ENCODE results near the gene ANXA8.

ANXA8 gene

DNA sequence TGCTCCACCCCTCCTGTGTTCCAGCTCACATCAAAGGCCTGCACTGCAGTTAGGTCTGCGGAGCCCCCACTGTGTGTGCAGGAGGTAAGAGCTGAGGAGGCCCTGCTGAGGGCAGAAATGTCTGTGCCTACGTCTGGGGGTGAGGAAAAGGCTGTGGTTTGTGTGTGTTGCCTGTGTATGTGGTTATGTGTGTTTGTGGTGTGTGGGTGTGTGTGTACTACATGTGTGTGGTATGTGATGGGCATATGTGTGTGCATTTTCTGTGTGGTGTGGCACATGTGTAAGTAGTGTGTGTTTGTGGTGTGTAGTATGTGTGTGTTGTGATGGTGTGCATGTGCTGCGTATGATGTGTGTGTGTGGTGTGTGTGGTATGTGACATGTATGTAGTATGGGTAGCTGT lies 36.2 kb downstream of the ANXA8 start:
- TF ChIP-seq, protein P1, sequence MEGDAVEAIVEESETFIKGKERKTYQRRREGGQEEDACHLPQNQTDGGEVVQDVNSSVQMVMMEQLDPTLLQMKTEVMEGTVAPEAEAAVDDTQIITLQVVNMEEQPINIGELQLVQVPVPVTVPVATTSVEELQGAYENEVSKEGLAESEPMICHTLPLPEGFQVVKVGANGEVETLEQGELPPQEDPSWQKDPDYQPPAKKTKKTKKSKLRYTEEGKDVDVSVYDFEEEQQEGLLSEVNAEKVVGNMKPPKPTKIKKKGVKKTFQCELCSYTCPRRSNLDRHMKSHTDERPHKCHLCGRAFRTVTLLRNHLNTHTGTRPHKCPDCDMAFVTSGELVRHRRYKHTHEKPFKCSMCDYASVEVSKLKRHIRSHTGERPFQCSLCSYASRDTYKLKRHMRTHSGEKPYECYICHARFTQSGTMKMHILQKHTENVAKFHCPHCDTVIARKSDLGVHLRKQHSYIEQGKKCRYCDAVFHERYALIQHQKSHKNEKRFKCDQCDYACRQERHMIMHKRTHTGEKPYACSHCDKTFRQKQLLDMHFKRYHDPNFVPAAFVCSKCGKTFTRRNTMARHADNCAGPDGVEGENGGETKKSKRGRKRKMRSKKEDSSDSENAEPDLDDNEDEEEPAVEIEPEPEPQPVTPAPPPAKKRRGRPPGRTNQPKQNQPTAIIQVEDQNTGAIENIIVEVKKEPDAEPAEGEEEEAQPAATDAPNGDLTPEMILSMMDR (IDR thresholded peaks at IDR 0.05; ENCODE audit: low read depth, low read length, missing control alignments): no peak
- no peak for DNase-seq (ENCODE audit: extremely low read depth, low read depth)
- no peak overlapping the region for H3K4me3 ChIP-seq (replicated peaks; ENCODE audit: low read depth, low read length)

DNA sequence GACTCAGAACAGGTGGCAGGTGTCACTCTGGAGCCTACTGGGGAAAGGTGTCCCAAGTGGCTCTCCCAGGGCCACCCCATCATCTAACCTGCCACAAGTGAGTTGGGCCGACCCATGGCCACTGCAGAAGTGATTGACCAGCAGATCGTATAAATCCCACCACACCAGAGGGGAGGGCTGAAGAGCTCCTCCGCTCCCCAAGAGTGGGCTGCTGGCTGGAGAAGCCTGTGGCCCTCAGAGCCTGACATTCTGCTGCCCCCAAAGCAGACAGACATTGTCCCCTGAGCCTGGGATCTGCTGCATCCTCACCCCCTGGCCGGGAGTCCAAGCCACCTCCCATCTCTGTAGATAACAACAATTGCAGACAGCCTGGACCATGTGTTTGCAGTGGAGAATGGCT lies 36.7 kb downstream of the ANXA8 start:
- TF ChIP-seq, protein P1 (IDR thresholded peaks at IDR 0.05; ENCODE audit: low read depth, low read length, missing control alignments): no peak
- H3K4me3 ChIP-seq (replicated peaks; ENCODE audit: low read depth, low read length): no peak overlapping the region
- DNase-seq (ENCODE audit: extremely low read depth, low read depth): no peak

DNA sequence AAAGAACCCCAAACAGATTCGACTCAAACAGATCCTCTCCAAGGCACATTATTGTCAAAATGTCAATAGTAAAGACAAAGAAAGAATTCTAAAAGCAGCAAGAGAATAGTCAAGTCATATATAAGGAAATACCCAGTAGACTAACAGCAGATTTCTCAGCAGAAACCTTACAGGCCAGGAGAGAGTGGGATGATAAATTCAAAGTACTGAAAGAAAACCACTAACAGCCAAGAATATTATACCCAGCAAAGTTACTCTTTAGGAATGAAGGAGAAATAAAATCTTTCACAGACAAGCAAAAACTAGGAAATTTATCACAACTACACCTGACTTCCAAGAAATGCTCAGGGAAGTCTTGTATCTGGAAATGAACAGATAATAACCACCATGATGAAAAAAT lies 38.2 kb downstream of the ANXA8 start:
- TF ChIP-seq, protein P1 (IDR thresholded peaks at IDR 0.05; ENCODE audit: low read depth, low read length, missing control alignments): no peak
- no peak for DNase-seq (ENCODE audit: extremely low read depth, low read depth)
- no peak overlapping the region for H3K4me3 ChIP-seq (replicated peaks; ENCODE audit: low read depth, low read length)

DNA sequence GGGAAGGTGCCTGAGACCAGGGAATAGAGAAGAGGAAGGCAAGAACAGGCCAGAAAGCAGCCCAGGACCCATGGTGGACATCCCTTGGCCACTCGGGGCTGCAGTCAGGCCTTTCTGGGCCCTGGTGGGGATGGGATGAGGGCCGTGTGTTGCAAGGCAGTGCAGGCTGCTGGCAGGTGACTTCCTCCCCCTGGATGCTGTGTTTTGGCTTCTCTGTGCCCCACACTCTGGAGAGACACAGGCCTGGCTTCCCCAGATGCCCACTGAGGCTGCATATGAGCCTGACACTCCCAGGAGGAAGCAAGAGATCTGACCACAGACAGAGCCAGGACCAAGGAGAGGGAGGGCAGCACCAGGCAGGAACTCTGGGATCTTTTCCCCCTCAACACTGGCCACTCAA lies 39.9 kb downstream of the ANXA8 start:
- TF ChIP-seq, protein P1 (IDR thresholded peaks at IDR 0.05; ENCODE audit: low read depth, low read length, missing control alignments): no peak
- DNase-seq (ENCODE audit: extremely low read depth, low read depth): no peak
- no peak overlapping the region for H3K4me3 ChIP-seq (replicated peaks; ENCODE audit: low read depth, low read length)

DNA sequence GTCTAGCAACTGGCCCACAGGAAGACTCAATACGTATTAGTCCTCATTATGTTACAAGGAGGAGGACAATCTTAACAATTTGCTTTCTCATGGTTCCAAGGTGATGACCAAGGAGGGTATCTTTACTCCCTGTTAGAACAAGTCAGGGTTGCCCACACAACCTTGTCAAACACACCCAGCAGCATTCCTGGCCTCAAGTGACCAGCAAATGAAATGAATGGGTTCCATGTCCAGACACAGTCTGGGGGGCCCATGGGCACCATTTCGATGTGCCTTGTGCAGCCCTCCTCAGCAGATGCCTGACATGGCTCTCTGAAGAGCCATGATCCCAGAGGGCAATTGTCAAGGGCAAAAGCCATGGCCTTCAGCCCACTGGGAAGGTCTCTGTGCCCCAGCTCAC lies 40.8 kb downstream of the ANXA8 start:
- H3K4me3 ChIP-seq (replicated peaks; ENCODE audit: low read depth, low read length): no peak overlapping the region
- TF ChIP-seq, protein P1 (IDR thresholded peaks at IDR 0.05; ENCODE audit: low read depth, low read length, missing control alignments): no peak
- DNase-seq (ENCODE audit: extremely low read depth, low read depth): no peak

DNA sequence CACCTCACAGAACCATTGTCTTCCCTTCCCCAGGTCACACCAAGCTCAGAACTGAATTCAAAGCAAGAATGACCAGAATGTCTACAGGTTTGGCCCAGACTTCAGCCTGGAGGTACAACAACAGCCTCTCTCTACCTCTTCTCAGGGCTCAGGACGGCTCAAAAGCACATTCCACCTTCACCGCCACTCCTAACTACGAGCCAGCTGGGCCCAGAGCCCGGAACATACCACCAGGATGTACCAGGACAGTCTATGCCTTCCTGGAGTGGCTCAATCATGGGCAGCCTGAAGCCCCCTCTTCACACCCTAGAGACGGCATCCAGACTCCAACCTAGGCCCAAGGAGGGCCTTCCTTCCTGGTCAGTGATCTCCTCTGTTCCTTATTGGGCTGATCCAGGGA lies 41.6 kb downstream of the ANXA8 start:
- DNase-seq (ENCODE audit: extremely low read depth, low read depth): no peak
- TF ChIP-seq, protein P1 (IDR thresholded peaks at IDR 0.05; ENCODE audit: low read depth, low read length, missing control alignments): no peak
- no peak overlapping the region for H3K4me3 ChIP-seq (replicated peaks; ENCODE audit: low read depth, low read length)

DNA sequence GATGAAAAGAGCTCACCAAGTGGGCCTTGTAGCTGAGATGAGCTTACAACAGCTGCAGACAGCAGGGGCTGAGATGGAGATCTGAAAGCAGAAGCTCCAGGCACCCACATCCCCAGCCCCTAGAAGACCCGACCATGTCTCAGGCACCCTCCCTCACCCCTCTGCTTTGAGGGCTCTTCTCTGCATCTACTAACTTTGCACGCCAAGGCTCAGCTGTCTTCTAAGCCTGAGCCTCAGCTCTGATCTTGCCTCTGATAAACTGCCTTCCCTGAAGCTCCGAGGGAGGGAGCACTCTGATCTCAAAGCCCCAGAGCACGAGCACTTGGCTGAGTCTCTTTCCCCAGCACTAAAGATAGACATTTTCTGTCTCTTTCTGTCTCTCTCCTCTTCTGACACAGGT lies 42.0 kb downstream of the ANXA8 start:
- TF ChIP-seq, protein P1 (IDR thresholded peaks at IDR 0.05; ENCODE audit: low read depth, low read length, missing control alignments): no peak
- DNase-seq (ENCODE audit: extremely low read depth, low read depth): no peak
- H3K4me3 ChIP-seq (replicated peaks; ENCODE audit: low read depth, low read length): no peak overlapping the region

Data from HFF-Myc (cell line).